ENCODE measurements around the gene ZSCAN31.
A peak's percentile ranks its signal among the peaks of the same experiment; 100 is the strongest.
"Not testable (repeated sequence)": the region's sequence is repeated elsewhere in the genome, so short reads cannot be mapped to it uniquely, and the experiment has no call there.

ZSCAN31 gene

GRCh38 chr6:28335564-28336283 is at the start of gene ZSCAN31:
TSS of gene ZSCAN31 (minus strand) at chr6:28336148. CDS start at chr6:28329683, 6,465 bp downstream.
- peak; percentile 88 for DNase-seq (ENCODE audit: low spot score)

GRCh38 chr6:28384143-28384533 is 48.2 kb upstream of the ZSCAN31 start:
- no peak for DNase-seq (ENCODE audit: low spot score)

- peak; percentile 51 for DNase-seq (ENCODE audit: low spot score)
Measured at GRCh38 chr6:28383235-28384142, 47.5 kb upstream of the ZSCAN31 start.

- no peak for DNase-seq (ENCODE audit: low spot score)
Measured at GRCh38 chr6:28380381-28380780, 44.4 kb upstream of the ZSCAN31 start.

GRCh38 chr6:28378644-28379043 is 42.7 kb upstream of the ZSCAN31 start:
- no peak for DNase-seq (ENCODE audit: low spot score)

GRCh38 chr6:28377879-28378278 is 41.9 kb upstream of the ZSCAN31 start:
- DNase-seq (ENCODE audit: low spot score), result no peak

GRCh38 chr6:28373925-28374324 is 38.0 kb upstream of the ZSCAN31 start:
- DNase-seq (ENCODE audit: low spot score), result no peak

GRCh38 chr6:28371706-28372451 is 35.9 kb upstream of the ZSCAN31 start:
- DNase-seq (ENCODE audit: low spot score), result no peak

GRCh38 chr6:28371280-28371679 is 35.3 kb upstream of the ZSCAN31 start:
- no peak for DNase-seq (ENCODE audit: low spot score)

- no peak for DNase-seq (ENCODE audit: low spot score)
Measured at GRCh38 chr6:28370440-28370839, 34.5 kb upstream of the ZSCAN31 start.

- no peak for DNase-seq (ENCODE audit: low spot score)
Measured at GRCh38 chr6:28369463-28369862, 33.5 kb upstream of the ZSCAN31 start.

- no peak for DNase-seq (ENCODE audit: low spot score)
Measured at GRCh38 chr6:28368522-28368921, 32.6 kb upstream of the ZSCAN31 start.

GRCh38 chr6:28365590-28365989 is 29.6 kb upstream of the ZSCAN31 start:
- DNase-seq (ENCODE audit: low spot score), result not testable (repeated sequence)

GRCh38 chr6:28360961-28361360 is 25.0 kb upstream of the ZSCAN31 start:
- DNase-seq (ENCODE audit: low spot score), result no peak

GRCh38 chr6:28359562-28359961 is 23.6 kb upstream of the ZSCAN31 start:
- not testable (repeated sequence) for DNase-seq (ENCODE audit: low spot score)

GRCh38 chr6:28357036-28357435 is 21.1 kb upstream of the ZSCAN31 start:
- no peak for DNase-seq (ENCODE audit: low spot score)

GRCh38 chr6:28356666-28357020 is 20.7 kb upstream of the ZSCAN31 start:
- DNase-seq (ENCODE audit: low spot score), result no peak

- peak; percentile 84 for DNase-seq (ENCODE audit: low spot score)
Measured at GRCh38 chr6:28355743-28356665, 20.1 kb upstream of the ZSCAN31 start.

- no peak for DNase-seq (ENCODE audit: low spot score)
Measured at GRCh38 chr6:28354688-28355554, 19.0 kb upstream of the ZSCAN31 start.

GRCh38 chr6:28353981-28354676 is 18.2 kb upstream of the ZSCAN31 start:
- DNase-seq (ENCODE audit: low spot score), result no peak

Data from globus pallidus (tissue), 1 donor.